Skin of body (tissue), 2 donors: ENCODE data around the gene AKAP13. TPM values are rescaled to one million over a fixed set of nuclear protein-coding genes. Genes with fewer than 3 reads are reported as not detected.

Source experiments
- DNase-seq: peaks from one replicate; lab custom pipeline; 2025; lab: John Stamatoyannopoulos, UW
- total RNA-seq: library from RNA; depleted of rRNA; stranded (reverse); fragments of >200 nt; gene quantifications from one replicate; pipeline ENCODE4 v1.2.3, GENCODE V29; 2014

The AKAP13 gene
- total RNA-seq, 1 donor from 2014 or later = 160 TPM

- DNase-seq = no peak
Measured at GRCh38 chr15:85496151-85496550, 115.7 kb downstream of the AKAP13 start.

GRCh38 chr15:85496551-85497171 lies 116.3 kb downstream of the AKAP13 start:
- DNase-seq = no peak

- no peak for DNase-seq
Measured at GRCh38 chr15:85497172-85497569, 116.8 kb downstream of the AKAP13 start.

- no peak for DNase-seq
Measured at GRCh38 chr15:85498471-85498870, 118.1 kb downstream of the AKAP13 start.

DNA sequence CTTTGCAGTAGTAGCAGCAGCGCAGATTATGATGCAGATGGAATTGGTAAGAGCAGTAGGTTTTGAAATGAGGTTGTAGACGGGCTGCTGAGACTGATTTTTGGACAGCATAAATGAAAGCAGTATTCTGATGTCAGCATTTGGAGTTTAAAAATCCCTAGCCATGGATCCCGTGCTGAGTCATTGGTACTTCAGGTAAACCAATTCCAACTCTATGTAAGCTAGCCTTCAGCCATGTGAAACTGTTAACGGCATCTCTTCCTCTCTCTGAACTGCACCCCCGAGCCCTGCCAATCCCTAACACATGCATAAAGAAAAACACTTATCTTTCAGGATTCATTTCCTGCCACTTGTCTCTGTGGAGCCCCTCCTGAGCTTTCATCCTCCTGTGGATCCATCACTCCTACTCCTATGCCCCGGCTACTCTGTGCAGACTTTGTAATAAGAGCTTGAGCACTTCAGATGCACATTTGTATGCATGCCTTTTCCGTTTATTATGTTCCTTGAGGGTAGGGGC lies 119.0 kb downstream of the AKAP13 start:
- no peak for DNase-seq

DNA sequence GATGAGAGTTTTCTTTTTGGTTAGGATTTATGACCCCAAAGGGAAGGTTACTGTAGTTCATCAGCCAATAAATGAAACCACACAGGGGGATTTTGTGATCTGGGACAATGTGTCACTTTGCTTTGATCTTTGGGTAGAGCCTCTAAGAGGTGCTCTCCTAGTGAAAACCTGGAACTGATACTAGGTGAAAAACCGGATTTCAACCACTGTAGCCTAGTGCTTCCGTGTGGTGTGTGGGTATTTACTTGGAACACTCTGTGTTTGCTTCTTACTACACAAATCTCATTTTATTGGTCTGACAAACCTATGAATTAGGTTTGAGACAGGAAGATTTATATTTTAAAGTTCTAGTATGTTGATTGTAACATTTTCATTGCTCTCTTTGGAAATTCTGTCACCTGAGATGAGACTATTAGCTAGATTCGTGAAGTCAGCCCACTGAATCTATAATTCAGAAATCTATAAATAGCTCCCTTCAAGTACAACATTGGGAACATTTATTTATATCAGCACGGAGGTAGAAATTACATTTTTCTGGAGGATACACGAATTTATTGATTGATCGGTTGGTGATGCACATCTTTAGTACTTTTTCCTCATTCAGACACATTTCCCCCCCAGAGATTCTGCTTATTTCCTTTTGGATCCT lies 119.8 kb downstream of the AKAP13 start:
- no peak for DNase-seq

- DNase-seq = peak; percentile 40
Measured at GRCh38 chr15:85500729-85501128, 120.3 kb downstream of the AKAP13 start.

DNA sequence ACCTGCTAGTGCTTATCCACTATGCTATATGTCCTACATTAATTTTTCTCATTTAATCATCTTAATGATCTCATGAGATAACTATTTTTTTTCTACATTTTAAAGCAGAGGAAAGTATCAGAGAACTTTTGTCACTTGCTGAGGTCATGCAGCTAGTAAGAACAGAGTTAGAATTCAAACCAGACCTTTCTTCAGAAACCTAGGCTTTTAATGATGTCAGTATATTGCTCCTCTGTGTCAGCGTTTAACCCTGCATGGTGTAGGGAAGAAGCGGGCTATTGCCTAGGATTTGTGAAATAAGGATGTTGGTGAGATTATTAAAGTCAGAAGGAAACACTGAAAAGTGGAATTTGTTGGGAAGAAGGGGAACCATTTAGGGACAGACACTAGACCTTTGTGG lies 121.2 kb downstream of the AKAP13 start:
- DNase-seq = no peak

DNA sequence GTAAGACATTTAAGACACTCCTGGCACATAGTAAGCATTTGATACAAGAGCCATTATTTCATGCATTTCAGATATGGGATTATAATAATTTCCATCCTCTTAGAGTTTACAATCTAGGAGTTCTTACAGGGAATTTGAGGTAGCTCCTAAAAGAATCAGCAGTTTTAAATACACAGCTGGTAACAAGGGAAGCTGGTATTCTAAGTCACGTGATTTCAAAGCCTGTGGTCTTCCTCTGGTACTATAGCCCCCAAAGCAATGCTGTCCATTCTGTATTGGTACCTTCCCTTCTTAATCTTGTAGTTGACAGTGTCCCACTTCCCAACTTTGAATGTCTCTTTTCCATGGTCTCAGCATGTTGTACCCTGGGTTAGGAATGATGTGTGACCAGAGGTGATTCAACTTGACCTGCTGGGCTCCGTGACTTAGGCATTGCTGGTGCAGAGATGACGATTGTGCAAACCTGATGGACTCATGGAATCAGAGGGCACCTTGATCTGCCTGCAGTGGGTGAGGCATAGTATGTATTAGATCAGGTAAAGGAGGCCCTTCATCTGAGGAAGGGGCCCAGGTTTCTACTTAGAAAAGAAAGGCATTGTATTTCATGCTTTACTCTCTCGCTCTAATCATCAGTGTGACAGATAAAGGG lies 122.9 kb downstream of the AKAP13 start:
- no peak for DNase-seq

DNA sequence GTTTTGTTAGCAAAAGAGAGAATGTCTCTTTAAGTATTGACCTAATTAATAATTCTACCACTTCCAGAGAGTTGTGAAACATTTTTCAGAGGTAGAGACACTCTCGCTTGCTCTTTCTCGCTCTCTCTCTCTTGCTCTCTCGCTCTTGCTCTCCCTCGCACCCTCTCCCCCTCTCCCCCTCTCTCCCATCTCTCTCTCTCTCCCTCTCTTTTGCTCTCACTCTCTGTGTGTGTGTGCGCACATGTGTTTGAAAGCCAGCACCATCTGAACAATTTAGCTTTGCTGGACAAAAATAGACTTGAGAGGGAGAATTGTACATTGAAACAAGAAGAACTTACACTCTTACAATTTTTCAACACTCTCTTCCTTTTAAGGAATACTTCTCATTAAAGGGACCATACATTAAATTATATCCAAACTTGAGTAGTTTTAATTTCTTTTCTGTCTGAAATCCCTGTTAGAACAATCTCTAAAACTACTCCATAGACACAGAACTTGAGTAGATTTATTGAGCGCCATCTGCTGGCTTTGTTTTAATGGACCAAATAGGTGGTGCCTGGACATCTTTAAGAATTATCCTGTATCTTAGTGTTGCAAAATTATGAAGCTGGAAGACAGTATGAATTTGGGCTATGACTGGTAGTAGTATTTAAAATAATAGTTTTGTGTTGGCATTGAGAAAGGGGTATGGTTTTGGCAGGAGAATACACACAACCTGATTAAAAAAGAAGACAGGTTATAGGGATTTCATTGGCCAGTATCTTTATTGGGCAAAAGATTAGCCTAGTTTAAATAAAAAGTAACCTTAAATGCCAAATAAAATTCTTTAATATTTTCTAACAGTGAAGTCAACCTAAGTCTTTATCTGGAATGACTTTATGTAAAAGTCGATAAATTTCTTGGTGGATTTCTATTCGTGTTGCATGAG lies 124.6 kb downstream of the AKAP13 start:
- DNase-seq = peak; percentile 88

- no peak for DNase-seq
Measured at GRCh38 chr15:85507114-85507513, 126.7 kb downstream of the AKAP13 start.

GRCh38 chr15:85509973-85510372 lies 129.6 kb downstream of the AKAP13 start:
- DNase-seq = no peak

GRCh38 chr15:85514413-85514812 lies 134.0 kb downstream of the AKAP13 start:
- no peak for DNase-seq

DNA sequence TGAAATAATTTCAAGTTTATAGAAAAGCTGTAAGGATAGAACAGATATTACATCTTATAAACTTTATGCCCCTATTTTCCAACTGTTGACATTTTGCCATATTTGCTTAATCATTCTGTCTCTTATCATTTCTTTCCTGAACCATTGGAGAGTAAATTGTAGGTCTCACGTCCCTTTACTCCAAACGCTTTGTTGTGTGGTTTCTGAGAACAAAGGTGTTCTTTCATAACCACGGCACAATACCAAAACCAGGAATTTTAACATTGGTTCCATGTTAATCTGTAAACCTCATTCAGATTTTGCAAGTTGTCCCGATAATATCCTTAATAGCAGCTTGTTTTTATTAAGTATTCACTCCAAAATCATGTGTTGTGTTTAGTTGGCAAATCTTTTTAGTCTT lies 134.8 kb downstream of the AKAP13 start:
- no peak for DNase-seq

- DNase-seq = no peak
Measured at GRCh38 chr15:85517086-85517485, 136.7 kb downstream of the AKAP13 start.

- DNase-seq = no peak
Measured at GRCh38 chr15:85518979-85519761, 138.8 kb downstream of the AKAP13 start.

DNA sequence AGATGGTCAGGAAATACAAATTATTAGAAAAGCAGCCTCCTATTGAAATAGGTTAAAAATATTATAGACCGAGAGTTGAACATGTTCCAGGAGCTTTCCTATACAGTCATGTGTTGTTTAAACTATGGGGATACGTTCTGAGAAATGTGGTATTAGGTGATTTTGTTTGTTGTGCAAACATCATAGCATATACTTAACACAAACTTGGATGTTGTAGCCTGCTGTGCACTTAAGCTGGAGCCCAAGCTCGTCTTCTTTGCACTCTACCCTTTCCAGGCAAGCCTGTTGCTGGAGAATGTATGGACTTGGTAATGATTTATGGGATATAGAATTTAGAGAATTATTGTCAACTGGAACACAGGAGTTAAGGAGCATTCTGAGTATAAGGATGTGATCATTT lies 140.2 kb downstream of the AKAP13 start:
- DNase-seq = no peak

GRCh38 chr15:85523530-85523929 lies 143.1 kb downstream of the AKAP13 start:
- DNase-seq = no peak

GRCh38 chr15:85525755-85526154 lies 145.4 kb downstream of the AKAP13 start:
- no peak for DNase-seq

- peak; percentile 97 for DNase-seq
Measured at GRCh38 chr15:85527895-85528294, 147.5 kb downstream of the AKAP13 start.

- no peak for DNase-seq
Measured at GRCh38 chr15:85530079-85530478, 149.7 kb downstream of the AKAP13 start.
